Mesodermal cell (in vitro differentiated cells): Measurements from ENCODE around the gene HOXA11.
A peak's percentile ranks its signal among the peaks of the same experiment; 100 is the strongest.

Experiments used
- H3K27ac ChIP-seq: 2 replicates; pipeline ENCODE4 v1.7.0; 2013; ENCODE audit warnings: mild to moderate bottlenecking, low read depth, low read length, moderate library complexity; ENCODE audit not compliant: severe bottlenecking
- H3K36me3 ChIP-seq: 2 replicates; pipeline ENCODE4 v1.7.1; 2013; ENCODE audit warnings: mild to moderate bottlenecking, low read length, moderate library complexity; ENCODE audit not compliant: control insufficient read depth, insufficient read depth
- H3K4me1 ChIP-seq: one replicate; pipeline ENCODE4 v1.7.1; 2013; ENCODE audit warnings: mild to moderate bottlenecking, low read length; ENCODE audit not compliant: insufficient read depth, control insufficient read depth, poor library complexity, severe bottlenecking
- H3K4me3 ChIP-seq: 2 replicates; pipeline ENCODE4 v1.7.0; 2013; ENCODE audit warnings: low read length, control low read depth, mild to moderate bottlenecking; ENCODE audit not compliant: insufficient read depth, poor library complexity, severe bottlenecking; ENCODE audit errors: extremely low read depth
- H3K9me3 ChIP-seq: 2 replicates; pipeline ENCODE4 v1.7.1; 2013; ENCODE audit warnings: mild to moderate bottlenecking, low read length, moderate library complexity; ENCODE audit not compliant: control insufficient read depth
- WGBS, 2 experiments: methylation state at CpG; one replicate each; pipeline ENCODE4 v1.1.5; 2013; ENCODE audit warnings: missing lambda C conversion rate in 2 of 2; ENCODE audit not compliant: insufficient coverage in 2 of 2; 5-methylcytosine and 5-hydroxymethylcytosine counted together

HOXA11 gene

GRCh38 chr7:27191161-27191731, 6.2 kb upstream of the HOXA11 start:
- no peaks in the 10 kb centered on the region for H3K36me3 ChIP-seq
- H3K4me1 ChIP-seq: peaks cover 16% of the 10 kb centered on the region
- H3K9me3 ChIP-seq: no peaks in the 10 kb centered on the region
- H3K4me3 ChIP-seq: no peak overlapping the region
- no peak overlapping the region for H3K27ac ChIP-seq
- WGBS, 2 experiments: 17 to 20% methylated on average over 14 of the region's 15 CpGs

- WGBS, 2 experiments: 17 to 23% methylated on average over 1 to 4 of the region's 7 CpGs
- Histone ChIP-seq H3K9me3 (no peaks in the 10 kb centered on the region), H3K27ac (no peak overlapping the region), H3K36me3 (no peaks in the 10 kb centered on the region), H3K4me1 (peaks cover 19% of the 10 kb centered on the region), H3K4me3 (no peak overlapping the region)
Observed at GRCh38 chr7:27189997-27190748, 5.1 kb upstream of the HOXA11 start.

- Histone ChIP-seq H3K27ac (no peak overlapping the region), H3K4me1 (peaks cover 19% of the 10 kb centered on the region), H3K4me3 (peak overlapping the region; percentile 20), H3K36me3 (no peaks in the 10 kb centered on the region), H3K9me3 (no peaks in the 10 kb centered on the region)
- 3 to 8% methylated on average over 17 to 22 of the region's 22 CpGs for WGBS, 2 experiments
Observed at GRCh38 chr7:27189295-27189996, 4.4 kb upstream of the HOXA11 start.

GRCh38 chr7:27188386-27189294, 3.6 kb upstream of the HOXA11 start:
- WGBS, 2 experiments: 2 to 3% methylated on average over 38 to 40 of the region's 49 CpGs
- peaks cover 19% of the 10 kb centered on the region for H3K4me1 ChIP-seq
- H3K9me3 ChIP-seq: no peaks in the 10 kb centered on the region
- no peak overlapping the region for H3K27ac ChIP-seq
- no peaks in the 10 kb centered on the region for H3K36me3 ChIP-seq
- H3K4me3 ChIP-seq: peak overlapping the region; percentile 20

DNA sequence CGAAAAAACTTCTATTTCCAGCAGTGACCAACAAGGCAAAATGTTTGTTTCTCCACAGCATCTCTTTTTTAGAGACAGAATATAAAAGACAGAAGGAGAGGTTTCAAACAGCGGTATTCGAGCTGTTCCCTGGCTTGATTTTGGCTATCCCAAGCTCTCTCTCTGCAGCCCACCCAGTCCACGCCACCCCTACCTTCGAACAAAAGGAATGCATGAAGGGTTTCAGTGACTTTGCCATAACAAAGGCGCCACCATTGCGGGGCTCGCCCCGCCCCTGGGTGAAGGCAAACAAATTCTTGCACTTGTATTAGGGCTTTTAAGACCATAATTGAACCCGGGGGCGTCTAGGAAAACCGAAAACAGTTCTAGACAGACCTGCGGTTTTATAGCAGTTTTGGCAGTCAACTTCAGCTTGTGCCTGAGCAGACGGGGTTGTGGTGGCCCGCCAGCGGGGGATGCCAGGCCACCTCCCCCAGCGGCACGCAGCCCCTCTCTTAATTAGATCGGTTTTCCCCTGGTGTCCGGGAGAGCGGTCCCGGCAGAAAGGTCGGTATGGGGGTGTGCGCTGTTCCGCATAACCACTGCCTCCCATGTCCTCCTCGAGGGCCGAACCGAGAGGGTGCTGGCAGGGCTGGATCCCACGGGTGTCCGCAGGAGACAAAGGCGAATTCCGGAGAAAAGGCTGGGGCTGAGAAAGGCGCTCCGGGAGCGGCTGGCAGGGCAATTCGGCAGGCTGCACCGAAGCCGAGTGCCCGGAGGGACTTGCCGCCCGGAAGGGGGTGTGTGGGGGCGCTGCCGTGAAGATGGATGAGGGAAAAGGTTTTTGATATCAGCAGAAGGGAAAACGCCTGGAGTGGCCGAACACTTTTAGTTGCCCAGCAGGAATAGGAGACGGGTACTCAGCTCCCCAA, 2.7 kb upstream of the HOXA11 start:
- Histone ChIP-seq H3K36me3 (no peaks in the 10 kb centered on the region), H3K4me3 (peak overlapping the region; percentile 20), H3K4me1 (peaks cover 21% of the 10 kb centered on the region), H3K9me3 (no peaks in the 10 kb centered on the region), H3K27ac (no peak overlapping the region)
- WGBS, 2 experiments: 2 to 3% methylated on average over 40 to 45 of the region's 46 CpGs

GRCh38 chr7:27186668-27187474, 1.8 kb upstream of the HOXA11 start:
- H3K27ac ChIP-seq: no peak overlapping the region
- 36 to 55% methylated on average over 1 of the region's 4 CpGs for WGBS, 2 experiments
- H3K36me3 ChIP-seq: no peaks in the 10 kb centered on the region

DNA sequence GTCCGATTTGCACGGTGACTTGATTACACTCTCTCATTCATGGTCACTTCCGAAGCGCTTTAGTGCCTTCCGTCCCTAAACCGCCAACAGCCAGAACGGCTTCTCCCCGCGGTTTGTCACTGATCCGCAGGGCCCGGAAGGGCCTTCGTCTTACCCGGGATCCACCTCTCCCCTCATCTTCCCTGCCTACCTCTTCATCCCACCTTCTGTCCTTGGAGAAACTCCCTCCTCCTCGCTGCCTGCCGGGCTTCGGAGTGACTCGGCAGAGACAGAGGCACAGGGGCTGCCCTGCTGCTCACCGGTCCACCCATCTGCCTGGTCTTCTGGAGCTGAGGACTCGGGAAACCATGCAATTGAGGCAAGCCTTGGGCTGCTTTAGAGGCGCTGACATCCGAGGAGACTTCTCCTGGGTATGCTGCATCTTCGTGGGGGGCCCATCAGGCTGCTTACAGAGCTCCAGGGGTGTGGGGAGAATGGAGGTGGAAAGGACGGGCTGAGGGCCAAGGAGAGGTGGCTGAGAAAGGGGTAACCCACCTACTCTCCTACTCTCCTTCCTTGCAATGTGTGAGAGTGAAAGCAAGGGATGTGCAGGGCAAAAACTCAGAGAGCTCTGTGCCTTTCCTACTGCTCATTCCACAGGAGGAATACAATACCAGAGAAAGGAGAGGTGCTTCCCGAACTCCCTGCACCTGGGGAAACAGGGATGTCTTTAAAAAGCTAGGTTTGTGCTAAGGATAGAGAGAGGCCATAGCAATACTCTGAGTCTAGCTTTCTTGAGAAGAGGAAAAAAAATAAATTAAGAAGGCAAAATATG, 1.0 kb upstream of the HOXA11 start:
- Histone ChIP-seq H3K27ac (no peak overlapping the region), H3K36me3 (no peaks in the 10 kb centered on the region), H3K9me3 (no peaks in the 10 kb centered on the region), H3K4me1 (peaks cover 18% of the 10 kb centered on the region), H3K4me3 (no peak overlapping the region)
- WGBS, 2 experiments: 2 to 3% methylated on average over 19 to 21 of the region's 24 CpGs

More at GRCh38 chr7:27186668-27187474, 1.8 kb upstream of the HOXA11 start:
- no peak overlapping the region for H3K4me3 ChIP-seq
- H3K9me3 ChIP-seq: no peaks in the 10 kb centered on the region
- peaks cover 18% of the 10 kb centered on the region for H3K4me1 ChIP-seq

- no peak overlapping the region for H3K27ac ChIP-seq
- peaks cover 18% of the 10 kb centered on the region for H3K4me1 ChIP-seq
- H3K4me3 ChIP-seq: peak overlapping the region; percentile 34
- no peaks in the 10 kb centered on the region for H3K36me3 ChIP-seq
- 1% methylated on average over 50 to 58 of the region's 72 CpGs for WGBS, 2 experiments
- no peaks in the 10 kb centered on the region for H3K9me3 ChIP-seq
Observed at GRCh38 chr7:27184337-27185012, 557 bp downstream of the HOXA11 start.
